GM12878 (cell line): ENCODE measurements around the gene PINLYP. TPM values are rescaled to one million over a fixed set of nuclear protein-coding genes. Genes with fewer than 3 reads are reported as not detected.

Experiments used
- ASH2L ChIP-seq: fragments of 300-600, 200-600 bp; sonication (generic); IDR thresholded peaks from 2 replicates; pipeline ENCODE4 v1.6.1; 2017; ENCODE audit warnings: low read depth, mild to moderate bottlenecking, borderline replicate concordance
- BCL11A ChIP-seq: IDR thresholded peaks from 2 replicates; pipeline ENCODE4 v1.6.1; 2011; ENCODE audit warnings: low read depth, low read length
- CEBPB ChIP-seq, 2 experiments: fragments of 150-350 bp in 1 of 2; IDR thresholded peaks; 2 replicates each; pipeline ENCODE4 v1.6.1; 2012 to 2014; ENCODE audit warnings: low read depth in 2 of 2, low read length in 2 of 2, borderline replicate concordance in 1 of 2, inconsistent platforms in 1 of 2
- EZH2 ChIP-seq: IDR thresholded peaks from 2 replicates; pipeline ENCODE4 v1.6.1; 2012; ENCODE audit warnings: low read depth, mild to moderate bottlenecking, control low read depth, inconsistent platforms, low read length, borderline replicate concordance; ENCODE audit not compliant: control insufficient read depth
- IKZF2 ChIP-seq, 2 experiments: fragments of 450-650 bp; IDR thresholded peaks; 2 replicates each; pipeline ENCODE4 v1.6.1; 2017; ENCODE audit warnings: mild to moderate bottlenecking in 2 of 2, moderate library complexity in 2 of 2
- JUNB ChIP-seq: IDR thresholded peaks from 2 replicates; pipeline ENCODE4 v1.6.1; 2016; ENCODE audit warnings: antibody characterized with exemption, mild to moderate bottlenecking
- KLF5 ChIP-seq: fragments of 450-650 bp; IDR thresholded peaks from 2 replicates; pipeline ENCODE4 v1.6.1; 2014; ENCODE audit warnings: mild to moderate bottlenecking; ENCODE audit not compliant: partially characterized antibody
- LARP7 ChIP-seq: fragments of 450-650 bp; IDR thresholded peaks from 2 replicates; pipeline ENCODE4 v1.6.1; 2017; ENCODE audit warnings: mild to moderate bottlenecking
- MYB ChIP-seq: fragments of 150-350 bp; IDR thresholded peaks from 2 replicates; pipeline ENCODE4 v1.6.1; 2014; ENCODE audit warnings: mild to moderate bottlenecking, low read depth, low read length, borderline replicate concordance
- POLR2AphosphoS2 ChIP-seq: IDR thresholded peaks from 2 replicates; pipeline ENCODE4 v1.6.1; 2011; ENCODE audit warnings: low read depth, mild to moderate bottlenecking, low read length, improper control_type of control experiment, moderate library complexity
- PRDM15 ChIP-seq: fragments of 450-650 bp; formaldehyde crosslinking; IDR thresholded peaks from 2 replicates; pipeline ENCODE4 v1.4.0; 2020; ENCODE audit warnings: mild to moderate bottlenecking, moderate library complexity
- RELA ChIP-seq: fragments of 450-650 bp; IDR thresholded peaks from 2 replicates; pipeline ENCODE4 v1.8.0; 2014; ENCODE audit warnings: borderline replicate concordance; ENCODE audit not compliant: partially characterized antibody
- SMAD1 ChIP-seq: fragments of 450-650 bp; IDR thresholded peaks from 2 replicates; pipeline ENCODE4 v1.6.1; 2018; ENCODE audit warnings: mild to moderate bottlenecking, low read depth; ENCODE audit not compliant: partially characterized antibody
- ZBTB11 ChIP-seq: fragments of 450-650 bp; formaldehyde crosslinking; IDR thresholded peaks from 2 replicates; pipeline ENCODE4 v1.5.0; 2022; ENCODE audit warnings: mild to moderate bottlenecking, missing genetic modification characterization
- ZNF384 ChIP-seq: IDR thresholded peaks from 2 replicates; pipeline ENCODE4 v1.6.1; 2012; ENCODE audit warnings: low read depth, mild to moderate bottlenecking, low read length, improper control_type of control experiment, borderline replicate concordance
- ZNF592 ChIP-seq: fragments of 450-650 bp; IDR thresholded peaks from 2 replicates; pipeline ENCODE4 v1.6.1; 2017; ENCODE audit warnings: mild to moderate bottlenecking, moderate library complexity
- ZSCAN29 ChIP-seq: fragments of 450-650 bp; IDR thresholded peaks from 2 replicates; pipeline ENCODE4 v1.6.1; 2017; ENCODE audit warnings: mild to moderate bottlenecking, moderate library complexity
- polyA plus RNA-seq, 11 experiments: library from polyadenylated mRNA; depleted of rRNA in 4 of 11; unstranded in 6 of 11; stranded (reverse) in 5 of 11; fragments of >200 nt; fragmentation: Nextera tagmentation in 4 of 11; fragmentation: Illumina TruSeq in 1 of 11; extraction: Ambion mirVana in 4 of 11; extraction: Trizol in 1 of 11; gene quantifications; 1 replicate in 1 of 11; 2 replicates in 10 of 11; pipeline versions ENCODE4 v1.2.1 to v1.2.3, GENCODE V29; 2011 to 2016; ENCODE audit warnings: inconsistent platforms in 2 of 11, missing spikeins in 2 of 11, low read depth in 1 of 11
- total RNA-seq, 4 experiments: library from RNA; depleted of rRNA in 3 of 4; stranded (reverse); fragments of >200 nt in 3 of 4; fragmentation: Illumina TruSeq in 1 of 4; extraction: Trizol in 1 of 4; gene quantifications; 2 replicates each; pipeline versions ENCODE4 v1.2.1 to v1.2.3, GENCODE V29; 2013 to 2021

PINLYP gene
- total and polyA plus RNA-seq, 10 of the 15 experiments (the other 5 are each of a cell fraction or from before 2014, with no cell fraction given): 1.0 to 26.9 (median 11.4) TPM

- TF ChIP-seq ZNF592 (no peak), ZBTB11 (CRISPR knock-in tag) (no peak), SMAD1 (no peak), CEBPB (IDR thresholded peaks at IDR 0.05; ENCODE audit: borderline replicate concordance in 1 of 2, low read depth in 2 of 2, low read length in 2 of 2) (no peak; a peak in 1 of 4 replicates), POLR2AphosphoS2 (no peak), RELA (peak; percentile 75), LARP7 (0 out of 2 replicates have a peak, but pooled peaks have one; percentile 16), JUNB (no peak), ASH2L (no peak), IKZF2 (IDR thresholded peaks at IDR 0.05) (peak in 1 of 2 experiments; percentile 41; a peak in 1 of 4 replicates), ZNF384 (no peak), PRDM15 (no peak), EZH2 (no peak), ZSCAN29 (no peak), BCL11A (no peak), KLF5 (peak; percentile 18), MYB (no peak)
Observed at GRCh38 chr19:43575156-43575950, at the start of gene PINLYP, which contains the start of gene XRCC1 (continued).
